Hippocampal formation (tissue), 2 donors: ENCODE results near the gene ANKIB1.
A peak's percentile ranks its signal among the peaks of the same experiment; 100 is the strongest.
"Not testable (repeated sequence)": the region's sequence is repeated elsewhere in the genome, so short reads cannot be mapped to it uniquely, and the experiment has no call there.

Experiments used
- DNase-seq, 2 donors: peaks; one replicate each; lab custom pipeline; 2025; lab: John Stamatoyannopoulos, UW

ANKIB1 gene

DNA sequence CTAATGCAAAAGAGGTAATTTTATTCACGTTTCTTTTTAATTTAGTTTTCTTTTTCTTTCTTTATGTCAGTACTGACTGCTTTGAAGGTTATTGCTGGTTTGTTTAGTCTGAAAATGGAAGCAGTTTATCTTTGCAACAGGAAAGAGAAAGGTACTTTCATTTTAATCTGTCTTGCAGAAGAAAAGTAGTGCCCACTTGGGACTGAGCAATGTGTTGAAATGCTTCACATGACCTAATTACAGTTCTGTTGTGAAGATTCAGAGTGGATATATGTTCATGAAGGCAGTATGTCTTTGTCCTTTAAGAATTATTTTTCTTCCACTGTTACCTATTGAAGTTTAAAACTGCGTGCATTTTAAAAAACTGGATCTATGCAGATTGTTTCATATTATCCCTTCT, 80.1 kb downstream of the ANKIB1 start:
- DNase-seq: no peak

GRCh38 chr7:92330835-92331438, 85.2 kb downstream of the ANKIB1 start:
- no peak for DNase-seq

DNA sequence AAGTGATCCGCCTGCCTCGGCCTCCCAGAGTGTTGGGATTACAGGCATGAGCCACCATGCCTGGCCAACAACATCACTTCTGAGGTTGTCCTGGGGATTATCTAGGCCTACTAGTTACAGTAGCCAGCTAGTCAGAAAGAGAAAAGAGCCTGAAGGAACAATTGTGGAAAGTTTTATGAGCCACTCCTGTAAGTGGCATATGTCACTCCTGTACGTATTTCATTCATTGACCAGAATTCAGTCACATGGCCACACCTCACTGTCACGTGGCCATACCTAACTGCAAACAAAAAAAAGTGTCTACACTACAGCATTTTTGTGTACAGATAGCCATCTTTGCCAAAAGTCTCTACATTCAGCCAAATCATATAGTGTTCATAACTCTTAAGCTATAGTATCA, 85.7 kb downstream of the ANKIB1 start:
- DNase-seq: no peak

DNA sequence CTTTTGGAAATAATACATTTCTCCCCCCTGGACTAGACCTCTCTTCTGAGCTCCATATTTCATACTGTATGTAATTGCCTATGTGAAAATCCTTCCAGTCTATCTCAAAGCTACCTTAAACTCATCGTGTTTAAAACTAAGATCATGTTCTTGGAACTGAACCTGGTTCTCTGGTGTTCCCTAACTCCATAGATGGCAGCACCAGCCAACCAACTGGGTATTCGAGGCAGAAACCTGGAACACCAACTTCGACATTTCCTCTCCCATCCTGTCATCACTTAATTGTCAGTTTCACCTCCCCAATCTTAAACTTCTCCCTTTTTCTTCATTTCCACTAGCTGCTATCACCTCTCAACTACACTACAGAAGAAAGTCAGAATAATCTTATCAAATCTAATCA, 87.0 kb downstream of the ANKIB1 start:
- no peak for DNase-seq

DNA sequence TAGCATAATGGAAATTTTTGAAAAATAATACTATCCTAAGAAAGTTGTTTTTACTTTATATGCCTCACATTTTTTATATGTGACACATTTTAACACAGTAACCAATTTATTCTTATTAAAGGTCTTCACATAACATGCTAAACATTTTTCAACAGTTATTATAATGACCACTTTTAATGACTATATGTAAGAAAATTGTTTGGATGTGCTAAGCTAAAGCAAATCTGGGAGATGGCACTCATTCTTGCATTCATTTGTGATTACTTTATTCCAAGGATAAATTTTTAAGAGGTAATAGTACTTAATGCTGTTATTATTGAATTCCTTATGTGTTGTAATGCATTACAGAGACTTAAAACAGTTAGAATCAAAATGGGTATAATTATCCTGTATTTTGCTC, 88.1 kb downstream of the ANKIB1 start:
- no peak for DNase-seq

GRCh38 chr7:92335574-92335973, 89.8 kb downstream of the ANKIB1 start:
- DNase-seq: no peak

GRCh38 chr7:92336662-92337340, 91.0 kb downstream of the ANKIB1 start:
- no peak for DNase-seq

DNA sequence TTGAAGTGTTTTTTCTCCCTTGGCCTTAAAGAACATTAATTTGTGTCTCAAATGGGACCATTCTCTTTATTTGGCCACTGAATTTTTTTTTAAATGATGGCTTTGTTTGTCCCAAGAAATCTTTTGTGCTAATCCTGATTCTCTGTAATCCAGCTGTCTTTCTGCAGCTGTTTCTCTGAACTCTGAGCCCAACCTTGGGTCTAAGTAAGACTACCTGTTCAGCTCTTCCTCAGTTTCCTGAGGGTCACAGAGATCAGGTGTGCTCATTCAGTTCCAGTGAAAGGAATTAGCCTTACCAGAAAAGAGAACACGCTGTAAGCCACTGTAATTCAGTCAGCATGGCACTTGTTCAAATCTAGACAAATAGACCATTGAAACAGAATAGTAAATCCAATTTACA, 94.2 kb downstream of the ANKIB1 start:
- DNase-seq: peak in 1 of 2 donors; percentile 15

DNA sequence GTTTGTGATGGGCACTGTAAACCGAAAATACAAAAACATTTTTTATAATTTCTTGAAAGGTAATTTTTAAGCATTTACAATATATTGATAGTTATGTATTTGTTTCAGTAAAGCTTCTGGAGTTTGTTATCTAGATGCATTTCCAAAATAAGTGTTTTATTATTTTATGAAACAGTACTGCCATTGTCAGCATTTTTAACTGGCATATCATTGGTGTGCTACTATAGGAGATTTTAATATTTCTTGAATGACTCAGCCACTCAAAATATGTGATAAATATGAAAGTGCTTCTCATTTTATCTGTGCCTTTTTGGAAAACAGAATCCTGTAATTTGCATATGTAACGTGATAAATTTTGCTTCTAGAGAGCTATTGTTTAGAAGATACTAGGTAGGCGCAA, 97.9 kb downstream of the ANKIB1 start:
- DNase-seq: no peak

DNA sequence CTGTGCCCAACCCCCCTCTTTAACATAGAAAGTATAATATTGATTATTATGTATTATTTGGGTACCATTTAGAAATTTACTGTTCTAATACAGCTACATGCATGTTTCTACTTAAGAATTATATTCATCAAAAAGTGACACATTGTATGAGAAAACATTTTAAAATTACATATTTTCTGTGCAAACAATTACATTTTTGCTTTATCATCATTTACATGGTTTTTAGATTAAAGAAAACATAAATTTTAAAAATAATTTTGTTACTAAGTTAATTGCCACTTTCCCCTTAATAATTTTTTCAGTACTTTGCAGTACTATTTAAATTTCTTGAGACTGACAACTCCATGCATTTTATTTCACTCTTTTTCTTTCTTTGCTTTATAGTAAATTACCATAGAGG, 106.2 kb downstream of the ANKIB1 start:
- DNase-seq: no peak

DNA sequence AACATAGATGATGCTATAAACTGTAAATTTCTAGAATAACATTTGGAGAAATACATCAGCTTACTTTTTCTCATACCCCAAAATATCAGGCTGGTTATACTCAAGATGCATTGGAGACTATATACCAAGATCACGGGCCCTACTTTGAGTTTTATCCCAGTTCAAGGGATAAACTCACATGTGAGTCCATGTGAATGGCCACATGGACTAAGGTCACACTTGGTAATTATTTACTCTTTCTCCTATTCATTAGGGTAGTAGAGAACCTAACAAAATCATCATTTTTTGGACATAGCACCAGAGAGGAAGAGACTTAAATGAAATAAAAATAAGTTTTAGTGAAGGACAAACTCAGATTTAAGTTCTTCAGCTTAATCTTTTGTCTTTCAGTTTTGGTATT, 108.4 kb downstream of the ANKIB1 start:
- no peak for DNase-seq

- DNase-seq: no peak
These were observed 110.6 kb downstream of the ANKIB1 start for GRCh38 chr7:92356406-92356805.

DNA sequence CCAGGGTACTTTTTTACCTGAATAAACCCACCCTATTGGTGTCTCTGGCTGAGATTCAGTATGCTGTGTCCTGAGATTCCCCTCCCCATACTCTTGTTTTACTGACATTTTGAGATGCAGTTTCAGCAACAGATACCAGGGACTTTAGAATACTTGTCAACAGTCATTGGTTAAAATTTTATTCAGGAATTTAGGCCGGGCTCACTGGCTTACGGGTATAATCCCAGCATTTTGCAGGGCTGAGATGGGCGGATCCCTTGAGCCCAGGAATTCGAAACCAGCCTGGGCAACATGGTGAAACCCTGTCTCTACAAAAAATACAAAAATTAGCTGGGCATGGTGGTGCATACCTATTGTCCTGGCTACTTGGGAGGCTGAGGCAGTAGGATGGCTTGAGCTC, 111.5 kb downstream of the ANKIB1 start:
- DNase-seq: no peak

- not testable (repeated sequence) for DNase-seq
These were observed 113.4 kb downstream of the ANKIB1 start for GRCh38 chr7:92359179-92359578.

GRCh38 chr7:92359801-92360200, 114.0 kb downstream of the ANKIB1 start:
- no peak for DNase-seq

DNA sequence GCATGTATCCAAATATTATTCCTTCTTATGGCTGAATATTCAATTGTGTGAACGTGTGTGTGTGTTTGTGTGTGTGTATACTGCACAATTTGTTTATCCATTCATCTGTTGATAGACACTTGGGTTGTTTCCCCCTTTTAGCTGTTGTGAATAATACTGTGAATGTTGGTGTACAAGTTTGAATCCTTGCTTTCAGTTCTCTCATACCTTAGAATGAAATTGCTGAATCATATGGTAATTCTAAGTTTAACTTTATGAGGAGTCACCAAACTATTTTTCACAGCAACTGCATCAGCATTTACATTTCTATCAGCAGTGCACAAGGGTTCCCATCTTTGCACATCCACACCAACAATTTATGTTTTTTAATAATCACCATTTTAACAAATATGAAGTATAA, 114.6 kb downstream of the ANKIB1 start:
- DNase-seq: no peak

DNA sequence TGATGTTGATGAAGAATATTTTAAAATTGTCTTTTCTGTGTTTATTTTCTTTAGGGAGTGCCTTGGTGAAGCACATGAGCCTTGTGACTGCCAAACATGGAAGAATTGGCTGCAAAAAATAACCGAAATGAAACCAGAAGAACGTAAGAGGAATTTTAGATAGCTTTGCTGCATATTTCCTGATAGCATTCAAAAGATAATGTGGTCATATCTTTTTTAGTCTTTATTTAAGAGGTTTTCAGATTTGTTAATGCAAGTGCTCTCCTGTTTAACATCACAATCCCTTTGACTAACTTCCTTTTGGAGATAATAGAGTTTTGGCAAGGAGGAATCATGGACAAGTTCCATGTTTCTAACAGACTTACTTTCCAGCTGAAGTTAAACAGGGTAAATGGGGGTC, 116.4 kb downstream of the ANKIB1 start:
- no peak for DNase-seq

DNA sequence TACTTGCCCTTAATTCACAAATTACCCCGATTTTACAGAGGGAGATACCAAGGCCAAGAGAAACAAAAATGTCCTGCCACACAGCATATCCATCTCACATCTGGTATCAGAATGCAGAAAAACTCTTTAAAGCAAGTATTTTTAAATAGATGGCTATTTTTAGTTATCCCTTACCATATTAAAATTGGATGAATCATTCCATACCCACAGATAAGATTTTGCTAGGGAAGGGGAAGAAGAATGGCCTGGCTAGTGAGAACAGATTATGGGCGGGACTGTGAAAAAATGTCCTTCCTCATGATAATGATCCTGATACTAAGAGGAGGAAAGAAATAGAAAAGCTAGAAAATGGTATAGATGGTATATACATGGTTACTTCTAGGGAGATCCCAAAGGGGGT, 121.0 kb downstream of the ANKIB1 start:
- DNase-seq: no peak

GRCh38 chr7:92368741-92369140, 123.0 kb downstream of the ANKIB1 start:
- DNase-seq: peak; percentile 3 to 80

- DNase-seq: no peak
These were observed 129.2 kb downstream of the ANKIB1 start for GRCh38 chr7:92375013-92375412.

GRCh38 chr7:92391071-92391470, 145.3 kb downstream of the ANKIB1 start:
- no peak for DNase-seq

GRCh38 chr7:92397542-92397941, 151.8 kb downstream of the ANKIB1 start:
- DNase-seq: no peak

DNA sequence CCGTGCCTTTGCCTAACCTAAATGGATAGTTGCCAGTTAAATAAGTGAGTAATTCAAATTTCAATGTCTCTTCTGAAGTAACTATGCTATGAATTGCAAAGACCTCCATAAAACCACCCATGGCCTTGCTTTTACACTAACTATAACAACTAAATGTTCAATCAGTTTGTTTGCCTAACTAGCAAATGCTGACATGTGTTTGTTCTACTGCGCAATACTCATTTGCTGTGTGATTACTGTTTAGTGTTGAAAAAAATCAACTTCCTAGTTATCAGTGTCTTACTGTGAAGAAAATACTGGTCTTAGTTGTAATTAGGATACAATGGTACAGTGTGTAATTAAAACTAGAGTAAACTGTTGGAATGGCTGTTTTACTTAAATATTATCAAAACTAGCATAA, 154.2 kb downstream of the ANKIB1 start:
- DNase-seq: no peak
